Measurements from ENCODE around the gene ZNF25.

DNA sequence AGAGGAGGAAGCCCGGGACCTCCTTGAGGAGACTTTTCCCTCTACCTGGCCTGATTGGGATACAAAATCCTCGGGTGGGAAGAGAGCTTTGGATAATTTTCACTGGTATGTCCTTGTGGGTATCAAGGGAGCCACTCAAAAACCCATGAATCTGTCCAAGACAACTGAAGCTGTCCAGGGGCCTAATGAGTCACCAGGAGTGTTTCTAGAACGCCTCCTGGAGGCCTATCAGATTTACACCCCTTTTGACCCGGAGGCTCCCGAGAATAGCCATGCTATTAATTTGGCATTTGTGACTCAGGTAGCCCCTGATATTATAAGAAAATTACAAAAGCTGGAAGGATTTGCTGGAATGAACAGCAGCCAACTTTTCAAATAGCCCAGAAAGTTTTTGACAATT lies 38.6 kb downstream of the ZNF25 start:
- no peak for TF ChIP-seq ZNF263 (CRISPR knock-in tag; IDR thresholded peaks at IDR 0.05; ENCODE audit: low read depth)
- TF ChIP-seq, protein P1, sequence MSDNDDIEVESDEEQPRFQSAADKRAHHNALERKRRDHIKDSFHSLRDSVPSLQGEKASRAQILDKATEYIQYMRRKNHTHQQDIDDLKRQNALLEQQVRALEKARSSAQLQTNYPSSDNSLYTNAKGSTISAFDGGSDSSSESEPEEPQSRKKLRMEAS (CRISPR knock-in tag; IDR thresholded peaks at IDR 0.05), result no peak
- TF ChIP-seq, protein P2, sequence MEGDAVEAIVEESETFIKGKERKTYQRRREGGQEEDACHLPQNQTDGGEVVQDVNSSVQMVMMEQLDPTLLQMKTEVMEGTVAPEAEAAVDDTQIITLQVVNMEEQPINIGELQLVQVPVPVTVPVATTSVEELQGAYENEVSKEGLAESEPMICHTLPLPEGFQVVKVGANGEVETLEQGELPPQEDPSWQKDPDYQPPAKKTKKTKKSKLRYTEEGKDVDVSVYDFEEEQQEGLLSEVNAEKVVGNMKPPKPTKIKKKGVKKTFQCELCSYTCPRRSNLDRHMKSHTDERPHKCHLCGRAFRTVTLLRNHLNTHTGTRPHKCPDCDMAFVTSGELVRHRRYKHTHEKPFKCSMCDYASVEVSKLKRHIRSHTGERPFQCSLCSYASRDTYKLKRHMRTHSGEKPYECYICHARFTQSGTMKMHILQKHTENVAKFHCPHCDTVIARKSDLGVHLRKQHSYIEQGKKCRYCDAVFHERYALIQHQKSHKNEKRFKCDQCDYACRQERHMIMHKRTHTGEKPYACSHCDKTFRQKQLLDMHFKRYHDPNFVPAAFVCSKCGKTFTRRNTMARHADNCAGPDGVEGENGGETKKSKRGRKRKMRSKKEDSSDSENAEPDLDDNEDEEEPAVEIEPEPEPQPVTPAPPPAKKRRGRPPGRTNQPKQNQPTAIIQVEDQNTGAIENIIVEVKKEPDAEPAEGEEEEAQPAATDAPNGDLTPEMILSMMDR (IDR thresholded peaks at IDR 0.05), result no peak
